K562 (cell line): ENCODE data around the gene TMEM176A.

ENCODE experiments used
- AFF4 ChIP-seq: sonication (generic); formaldehyde crosslinking; IDR thresholded peaks from 2 replicates; pipeline ENCODE4 v1.8.0; 2023; ENCODE audit warnings: mild to moderate bottlenecking, missing genetic modification reagents
- HCFC1 ChIP-seq: IDR thresholded peaks from 2 replicates; pipeline ENCODE4 v1.6.1; 2012; ENCODE audit warnings: low read depth, low read length, improper control_type of control experiment
- HDAC2 ChIP-seq: fragments of 450-650 bp; IDR thresholded peaks from 2 replicates; pipeline ENCODE4 v1.6.1; 2016; ENCODE audit warnings: mild to moderate bottlenecking
- ZNF23 ChIP-seq: fragments of 250-450 bp; sonication (Bioruptor Pico); IDR thresholded peaks from 2 replicates; pipeline ENCODE4 v1.4.0; 2020; ENCODE audit warnings: mild to moderate bottlenecking

DNA sequence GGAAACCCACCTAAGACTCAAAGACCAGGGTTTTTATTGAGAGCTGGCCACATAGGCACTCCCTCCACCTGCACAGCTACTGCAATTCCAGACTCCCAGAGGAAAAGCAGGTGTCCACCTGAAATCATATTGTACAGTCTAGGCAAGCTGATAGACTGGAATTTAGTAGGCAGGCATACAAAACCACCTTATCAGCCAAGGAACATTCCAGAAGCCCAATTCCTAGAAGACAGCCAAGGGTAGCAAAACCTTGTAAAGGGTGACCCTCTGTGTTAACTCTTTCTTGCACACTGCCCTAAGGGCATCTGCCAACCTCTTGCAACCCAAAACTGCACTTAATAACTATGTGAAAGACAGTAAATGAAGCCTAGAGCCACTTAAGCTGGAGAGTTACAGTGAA, 5.3 kb downstream of the TMEM176A start:
- TF ChIP-seq AFF4 (CRISPR knock-in tag) (no peak), HDAC2 (no peak), HCFC1 (no peak), ZNF23 (CRISPR knock-in tag) (no peak)
